Mesenchymal stem cell (in vitro differentiated cells and primary cell): Measurements from ENCODE around the gene TRA2A. TPM values are rescaled to one million over a fixed set of nuclear protein-coding genes. Genes with fewer than 3 reads are reported as not detected.
A peak's percentile ranks its signal among the peaks of the same experiment; 100 is the strongest.

Experiments
- DNase-seq: peaks from one replicate; pipeline ENCODE4 v3.0.0-alpha.2; 2013
- H2AFZ ChIP-seq: one replicate; pipeline ENCODE4 v1.6.1; 2013; ENCODE audit warnings: low read depth, mild to moderate bottlenecking, control low read depth, inconsistent platforms, low read length, moderate library complexity
- H2AK5ac ChIP-seq: 2 replicates; pipeline ENCODE4 v1.6.1; 2013; ENCODE audit warnings: low read length, moderate library complexity, mild to moderate bottlenecking, inconsistent platforms; ENCODE audit not compliant: severe bottlenecking
- H2BK120ac ChIP-seq: one replicate; pipeline ENCODE4 v1.6.1; 2013; ENCODE audit warnings: low read depth, mild to moderate bottlenecking, inconsistent platforms, low read length, moderate library complexity
- H2BK12ac ChIP-seq, 2 experiments: one replicate each; pipeline ENCODE4 v1.6.1; 2013; ENCODE audit warnings: inconsistent platforms in 2 of 2, low read length in 2 of 2, mild to moderate bottlenecking in 2 of 2, moderate library complexity in 2 of 2, control low read depth in 1 of 2
- H2BK15ac ChIP-seq: one replicate; pipeline ENCODE4 v1.6.1; 2013; ENCODE audit warnings: mild to moderate bottlenecking, low read depth, inconsistent platforms; ENCODE audit not compliant: poor library complexity, severe bottlenecking
- H2BK5ac ChIP-seq: 2 replicates; pipeline ENCODE4 v1.6.1; 2013; ENCODE audit warnings: low read depth, mild to moderate bottlenecking, low read length, control low read depth, inconsistent platforms; ENCODE audit not compliant: poor library complexity, severe bottlenecking
- H3K14ac ChIP-seq, 2 experiments: one replicate each; pipeline ENCODE4 v1.6.1; 2013; ENCODE audit warnings: inconsistent platforms in 2 of 2, low read length in 2 of 2, control low read depth in 1 of 2, mild to moderate bottlenecking in 1 of 2, moderate library complexity in 1 of 2
- H3K18ac ChIP-seq, 2 experiments: one replicate each; pipeline ENCODE4 v1.6.1; 2013; ENCODE audit warnings: inconsistent platforms in 2 of 2, low read length in 2 of 2, control low read depth in 1 of 2, low read depth in 1 of 2, mild to moderate bottlenecking in 1 of 2
- H3K23ac ChIP-seq, 2 experiments: one replicate each; pipeline ENCODE4 v1.6.1; 2013; ENCODE audit warnings: inconsistent platforms in 2 of 2, low read length in 2 of 2, mild to moderate bottlenecking in 2 of 2, moderate library complexity in 2 of 2, control low read depth in 1 of 2
- H3K27ac ChIP-seq: 2 replicates; pipeline ENCODE4 v1.5.1; 2013; ENCODE audit warnings: mild to moderate bottlenecking, moderate library complexity, low read length, control low read depth, inconsistent platforms; ENCODE audit not compliant: poor library complexity, severe bottlenecking
- H3K27me3 ChIP-seq, 2 experiments: 2 replicates each; pipeline versions ENCODE4 v1.6.1 to v1.7.0; 2013; ENCODE audit warnings: low read length in 2 of 2, mild to moderate bottlenecking in 2 of 2, moderate library complexity in 2 of 2, control low read depth in 1 of 2, inconsistent platforms in 1 of 2; ENCODE audit not compliant: control insufficient read depth in 1 of 2, insufficient read depth in 1 of 2
- H3K36me3 ChIP-seq, 2 experiments: 2 replicates each; pipeline versions ENCODE4 v1.6.1 to v1.7.0; 2013; ENCODE audit warnings: low read length in 2 of 2, control low read depth in 1 of 2, inconsistent platforms in 1 of 2, low read depth in 1 of 2, mild to moderate bottlenecking in 1 of 2; ENCODE audit not compliant: insufficient read depth in 2 of 2, control insufficient read depth in 1 of 2
- H3K4ac ChIP-seq, 2 experiments: one replicate each; pipeline ENCODE4 v1.6.1; 2013; ENCODE audit warnings: inconsistent platforms in 2 of 2, low read length in 2 of 2, mild to moderate bottlenecking in 2 of 2, moderate library complexity in 2 of 2, control low read depth in 1 of 2, low read depth in 1 of 2
- H3K4me1 ChIP-seq: 2 replicates; pipeline ENCODE4 v1.6.1; 2013; ENCODE audit warnings: low read depth, low read length, control low read depth; ENCODE audit not compliant: control insufficient read depth, insufficient read depth
- H3K4me2 ChIP-seq: 2 replicates; pipeline ENCODE4 v1.6.1; 2013; ENCODE audit warnings: low read length, mild to moderate bottlenecking, inconsistent platforms; ENCODE audit not compliant: poor library complexity, severe bottlenecking
- H3K4me3 ChIP-seq, 2 experiments: 2 replicates each; pipeline versions ENCODE4 v1.5.1 to v1.7.0; 2013; ENCODE audit warnings: low read length in 2 of 2, mild to moderate bottlenecking in 2 of 2, control low read depth in 1 of 2, low read depth in 1 of 2; ENCODE audit not compliant: insufficient read depth in 1 of 2
- H3K79me1 ChIP-seq: replicated peaks from 2 replicates; pipeline ENCODE4 v1.6.1; 2013; ENCODE audit warnings: mild to moderate bottlenecking, control low read depth, low read length, inconsistent platforms; ENCODE audit not compliant: poor library complexity, severe bottlenecking
- H3K9ac ChIP-seq: 2 replicates; pipeline ENCODE4 v1.7.0; 2013; ENCODE audit warnings: mild to moderate bottlenecking, low read length, moderate library complexity
- H3K9me3 ChIP-seq: 2 replicates; pipeline ENCODE4 v1.7.0; 2013; ENCODE audit warnings: mild to moderate bottlenecking, low read length; ENCODE audit not compliant: control insufficient read depth
- H4K8ac ChIP-seq: one replicate; pipeline ENCODE4 v1.6.1; 2013; ENCODE audit warnings: inconsistent platforms, mild to moderate bottlenecking, low read length, moderate library complexity
- H4K91ac ChIP-seq: one replicate; pipeline ENCODE4 v1.6.1; 2013; ENCODE audit warnings: mild to moderate bottlenecking, low read length, inconsistent platforms
- WGBS: methylation state at CpG from one replicate; pipeline ENCODE4 v1.1.7; 2013; ENCODE audit warnings: mixed read lengths; 5-methylcytosine and 5-hydroxymethylcytosine counted together
- polyA plus RNA-seq, 2 experiments: library from polyadenylated mRNA; stranded (reverse); fragments of 200-250 nt; gene quantifications; one replicate each; pipeline ENCODE4 v1.2.3, GENCODE V29; 2013

TRA2A gene
- 48.0 TPM for polyA plus RNA-seq (2013, experiment 1 of 2)
- 49.3 TPM for polyA plus RNA-seq (2013, experiment 2 of 2)

GRCh38 chr7:23531794-23532489 lies at the start of gene TRA2A:
TSS of gene TRA2A (minus strand) at chr7:23531981. CDS start at chr7:23531824, 157 bp downstream.
- H3K9me3 ChIP-seq, result no peaks in the 10 kb centered on the region
- WGBS, result 15% methylated on average over 37 of the region's 50 CpGs
- H3K36me3 ChIP-seq, result no peaks in the 10 kb centered on the region
- H3K4ac ChIP-seq, result peak within 1 kb of the TSS; percentile 75 to 100
- no peak within 1 kb of the TSS for H2BK15ac ChIP-seq
- peak within 1 kb of the TSS; percentile 85 for H2AK5ac ChIP-seq
- H3K14ac ChIP-seq, result peak within 1 kb of the TSS in 1 of 2 experiments; percentile 99
- H3K27ac ChIP-seq, result peak within 1 kb of the TSS; percentile 95
- H3K4me1 ChIP-seq, result peaks cover 9% of the 10 kb centered on the region
- DNase-seq, result peak; percentile 94
- peak within 1 kb of the TSS; percentile 97 for H4K91ac ChIP-seq
- peak within 1 kb of the TSS; percentile 96 to 98 for H3K18ac ChIP-seq
- H3K23ac ChIP-seq, result peak within 1 kb of the TSS in 1 of 2 experiments; percentile 98
- H2BK120ac ChIP-seq, result peak within 1 kb of the TSS; percentile 71
- H3K4me2 ChIP-seq, result peak within 1 kb of the TSS; percentile 26
- peak within 1 kb of the TSS; percentile 89 for H4K8ac ChIP-seq
- H3K27me3 ChIP-seq, result no peaks in the 10 kb centered on the region
- H2BK12ac ChIP-seq, result peak within 1 kb of the TSS in 1 of 2 experiments; percentile 63
- peak within 1 kb of the TSS; percentile 84 for H2BK5ac ChIP-seq
- no peaks in the 10 kb centered on the region for H3K79me1 ChIP-seq
- H2AFZ ChIP-seq, result peak within 1 kb of the TSS; percentile 77
- peak within 1 kb of the TSS; percentile 91 to 95 for H3K4me3 ChIP-seq
- peak within 1 kb of the TSS; percentile 100 for H3K9ac ChIP-seq

GRCh38 chr7:23570592-23571200 lies 38.9 kb upstream of the TRA2A start:
- Histone ChIP-seq H3K14ac (no peak overlapping the region), H4K8ac (peak overlapping the region; percentile 78), H2BK5ac (no peak overlapping the region), H3K4me2 (no peak overlapping the region), H3K27ac (no peak overlapping the region), H2AK5ac (no peak overlapping the region), H3K4me3 (no peak overlapping the region), H3K23ac (no peak overlapping the region), H3K9ac (no peak overlapping the region), H2AFZ (peak overlapping the region; percentile 47), H3K18ac (peak overlapping the region in 1 of 2 experiments; percentile 23), H3K36me3 (no peaks in the 10 kb centered on the region), H2BK15ac (no peak overlapping the region), H3K4me1 (no peaks in the 10 kb centered on the region), H3K27me3 (no peaks in the 10 kb centered on the region), H2BK120ac (no peak overlapping the region), H3K9me3 (no peaks in the 10 kb centered on the region), H3K79me1 (no peaks in the 10 kb centered on the region), H3K4ac (peak overlapping the region in 1 of 2 experiments; percentile 41), H2BK12ac (no peak overlapping the region), H4K91ac (peak overlapping the region; percentile 60)
- WGBS, result 65% methylated on average over 3 of the region's 5 CpGs
- peak; percentile 84 for DNase-seq

GRCh38 chr7:23558303-23558702 lies 26.5 kb upstream of the TRA2A start:
- Histone ChIP-seq H2AK5ac (no peak overlapping the region), H3K36me3 (no peaks in the 10 kb centered on the region), H2BK5ac (no peak overlapping the region), H2AFZ (no peak overlapping the region), H2BK15ac (no peak overlapping the region), H3K23ac (no peak overlapping the region), H3K9me3 (no peaks in the 10 kb centered on the region), H2BK120ac (no peak overlapping the region), H4K91ac (no peak overlapping the region), H3K4me1 (no peaks in the 10 kb centered on the region), H3K27me3 (peaks cover 0 to 5% of the 10 kb centered on the region in 2 experiments), H3K9ac (no peak overlapping the region), H3K14ac (no peak overlapping the region), H3K79me1 (no peaks in the 10 kb centered on the region), H2BK12ac (no peak overlapping the region), H3K27ac (no peak overlapping the region), H3K4me2 (no peak overlapping the region), H3K18ac (no peak overlapping the region), H3K4me3 (no peak overlapping the region), H3K4ac (no peak overlapping the region), H4K8ac (no peak overlapping the region)
- DNase-seq, result no peak

- Histone ChIP-seq H2BK120ac (no peak overlapping the region), H2AK5ac (no peak overlapping the region), H3K27me3 (no peaks in the 10 kb centered on the region), H4K8ac (no peak overlapping the region), H3K79me1 (no peaks in the 10 kb centered on the region), H3K14ac (no peak overlapping the region), H2BK5ac (no peak overlapping the region), H3K18ac (no peak overlapping the region), H3K9me3 (no peaks in the 10 kb centered on the region), H3K4ac (no peak overlapping the region), H3K23ac (no peak overlapping the region), H3K27ac (no peak overlapping the region), H3K4me2 (no peak overlapping the region), H2BK12ac (no peak overlapping the region), H2BK15ac (no peak overlapping the region), H3K4me1 (peaks cover 1% of the 10 kb centered on the region), H2AFZ (no peak overlapping the region), H3K9ac (no peak overlapping the region), H4K91ac (no peak overlapping the region), H3K36me3 (no peaks in the 10 kb centered on the region), H3K4me3 (no peak overlapping the region)
- WGBS, result 96% methylated on average over 4 of the region's 4 CpGs
- DNase-seq, result no peak
These were observed 15.9 kb upstream of the TRA2A start for GRCh38 chr7:23547662-23548061.
